ENCODE measurements around the gene TLE1.

DNA sequence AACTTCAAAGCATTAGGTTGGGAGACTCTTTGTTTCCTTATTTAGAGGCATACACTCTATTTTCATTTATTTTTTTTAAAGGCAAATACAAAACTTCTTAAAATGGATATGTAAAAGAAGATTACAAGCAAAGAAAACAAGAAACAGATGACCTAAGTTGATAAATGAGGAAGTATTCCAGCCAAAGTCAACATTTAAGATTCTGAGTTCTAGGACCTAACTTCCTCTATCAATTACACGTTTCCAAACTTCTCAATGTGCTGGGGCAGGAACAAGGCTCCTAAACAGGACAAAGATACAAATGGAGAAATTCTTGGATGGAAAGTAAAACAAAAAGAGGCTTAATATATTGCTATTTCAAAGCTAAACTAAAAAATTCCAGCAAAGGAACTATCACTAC lies 89.5 kb downstream of the TLE1 start:
- TF ChIP-seq, protein P1, sequence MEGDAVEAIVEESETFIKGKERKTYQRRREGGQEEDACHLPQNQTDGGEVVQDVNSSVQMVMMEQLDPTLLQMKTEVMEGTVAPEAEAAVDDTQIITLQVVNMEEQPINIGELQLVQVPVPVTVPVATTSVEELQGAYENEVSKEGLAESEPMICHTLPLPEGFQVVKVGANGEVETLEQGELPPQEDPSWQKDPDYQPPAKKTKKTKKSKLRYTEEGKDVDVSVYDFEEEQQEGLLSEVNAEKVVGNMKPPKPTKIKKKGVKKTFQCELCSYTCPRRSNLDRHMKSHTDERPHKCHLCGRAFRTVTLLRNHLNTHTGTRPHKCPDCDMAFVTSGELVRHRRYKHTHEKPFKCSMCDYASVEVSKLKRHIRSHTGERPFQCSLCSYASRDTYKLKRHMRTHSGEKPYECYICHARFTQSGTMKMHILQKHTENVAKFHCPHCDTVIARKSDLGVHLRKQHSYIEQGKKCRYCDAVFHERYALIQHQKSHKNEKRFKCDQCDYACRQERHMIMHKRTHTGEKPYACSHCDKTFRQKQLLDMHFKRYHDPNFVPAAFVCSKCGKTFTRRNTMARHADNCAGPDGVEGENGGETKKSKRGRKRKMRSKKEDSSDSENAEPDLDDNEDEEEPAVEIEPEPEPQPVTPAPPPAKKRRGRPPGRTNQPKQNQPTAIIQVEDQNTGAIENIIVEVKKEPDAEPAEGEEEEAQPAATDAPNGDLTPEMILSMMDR (IDR thresholded peaks at IDR 0.05) = no peak
- no peak for TF ChIP-seq POLR2A (IDR thresholded peaks at IDR 0.05)

Measured in transverse colon (tissue), 3 donors.